ENCODE measurements around the gene TRAK2. TPM values are rescaled to one million over a fixed set of nuclear protein-coding genes. Genes with fewer than 3 reads are reported as not detected.

Gene TRAK2
- total and polyA plus RNA-seq, 2 of the 13 experiments (the other 11 are each of a cell fraction or from before 2014, with no cell fraction given) = 7.7 to 21.0 TPM

DNA sequence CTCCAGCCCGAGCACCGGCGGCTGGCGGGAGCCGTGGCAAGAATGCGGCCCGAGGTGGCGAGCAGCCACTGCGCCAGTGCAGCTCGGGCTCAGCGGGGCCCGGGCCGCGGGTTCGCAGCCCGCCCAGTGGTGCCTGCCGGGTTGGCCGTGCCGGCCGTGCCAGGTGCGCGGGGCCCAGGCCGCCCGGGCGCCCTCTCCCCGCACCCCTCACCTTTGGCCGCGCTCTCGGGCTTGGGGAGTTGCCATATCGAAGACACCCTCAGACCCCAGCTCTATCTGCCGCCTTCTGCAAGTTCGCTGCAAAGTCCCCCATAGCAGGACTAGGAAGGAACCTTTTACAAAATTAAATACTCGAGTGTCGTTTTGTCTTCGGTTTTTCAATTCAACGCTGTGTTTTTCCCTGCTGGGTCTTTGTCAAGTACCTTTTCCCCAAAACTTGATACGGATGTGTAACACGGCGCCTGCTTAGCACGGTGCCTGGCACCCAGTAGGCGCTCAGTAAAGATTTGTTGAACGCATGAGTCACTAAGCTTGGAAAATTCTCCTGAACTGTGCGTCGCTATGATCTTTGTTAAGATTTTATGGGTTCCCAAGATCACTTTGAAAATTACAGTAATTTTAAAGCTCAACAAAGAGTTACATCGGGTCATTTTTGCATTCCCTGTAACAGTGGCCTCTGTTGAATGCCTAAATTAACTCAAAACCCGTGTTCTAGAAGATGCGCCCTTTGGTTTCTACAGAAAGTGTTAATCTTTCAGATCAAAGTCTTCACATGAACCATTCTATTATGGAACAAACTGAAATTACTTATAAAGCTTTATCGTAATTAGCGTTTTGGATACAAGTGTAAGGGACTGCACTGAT lies 1.0 kb upstream of the TRAK2 start (continued):
- TF ChIP-seq ATAD3A (CRISPR knock-in tag; IDR thresholded peaks at IDR 0.05) = 0 out of 2 replicates have a peak, but pooled peaks have one; percentile 39
- no peak for TF ChIP-seq GATA4 (IDR thresholded peaks at IDR 0.05; ENCODE audit: borderline replicate concordance, low read depth)
- 0 out of 2 replicates have a peak, but pooled peaks have one; percentile 29 for TF ChIP-seq ZNF263 (CRISPR knock-in tag; IDR thresholded peaks at IDR 0.05)
- TF ChIP-seq, protein P1, sequence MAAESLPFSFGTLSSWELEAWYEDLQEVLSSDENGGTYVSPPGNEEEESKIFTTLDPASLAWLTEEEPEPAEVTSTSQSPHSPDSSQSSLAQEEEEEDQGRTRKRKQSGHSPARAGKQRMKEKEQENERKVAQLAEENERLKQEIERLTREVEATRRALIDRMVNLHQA (CRISPR knock-in tag; IDR thresholded peaks at IDR 0.05) = no peak
- peak; percentile 95 for TF ChIP-seq ZKSCAN8 (CRISPR knock-in tag; IDR thresholded peaks at IDR 0.05; ENCODE audit: borderline replicate concordance)
- TF ChIP-seq MAFG (CRISPR knock-in tag; IDR thresholded peaks at IDR 0.05) = 0 out of 2 replicates have a peak, but pooled peaks have one; percentile 29
- TF ChIP-seq KLF12 (CRISPR knock-in tag; IDR thresholded peaks at IDR 0.05; ENCODE audit: borderline replicate concordance) = no peak
- no peak for TF ChIP-seq MED13 (CRISPR knock-in tag; IDR thresholded peaks at IDR 0.05)
- TF ChIP-seq, protein P2, sequence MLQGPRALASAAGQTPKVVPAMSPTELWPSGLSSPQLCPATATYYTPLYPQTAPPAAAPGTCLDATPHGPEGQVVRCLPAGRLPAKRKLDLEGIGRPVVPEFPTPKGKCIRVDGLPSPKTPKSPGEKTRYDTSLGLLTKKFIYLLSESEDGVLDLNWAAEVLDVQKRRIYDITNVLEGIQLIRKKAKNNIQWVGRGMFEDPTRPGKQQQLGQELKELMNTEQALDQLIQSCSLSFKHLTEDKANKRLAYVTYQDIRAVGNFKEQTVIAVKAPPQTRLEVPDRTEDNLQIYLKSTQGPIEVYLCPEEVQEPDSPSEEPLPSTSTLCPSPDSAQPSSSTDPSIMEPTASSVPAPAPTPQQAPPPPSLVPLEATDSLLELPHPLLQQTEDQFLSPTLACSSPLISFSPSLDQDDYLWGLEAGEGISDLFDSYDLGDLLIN (CRISPR knock-in tag; IDR thresholded peaks at IDR 0.05; ENCODE audit: borderline replicate concordance) = 0 out of 2 replicates have a peak, but pooled peaks have one; percentile 4
- 0 out of 2 replicates have a peak, but pooled peaks have one; percentile 35 for TF ChIP-seq ZNF256 (CRISPR knock-in tag; conservative IDR thresholded peaks at IDR 0.05)
- TF ChIP-seq HNRNPL (IDR thresholded peaks at IDR 0.05; ENCODE audit: low read depth, low read length) = no peak
- TF ChIP-seq, protein P3, sequence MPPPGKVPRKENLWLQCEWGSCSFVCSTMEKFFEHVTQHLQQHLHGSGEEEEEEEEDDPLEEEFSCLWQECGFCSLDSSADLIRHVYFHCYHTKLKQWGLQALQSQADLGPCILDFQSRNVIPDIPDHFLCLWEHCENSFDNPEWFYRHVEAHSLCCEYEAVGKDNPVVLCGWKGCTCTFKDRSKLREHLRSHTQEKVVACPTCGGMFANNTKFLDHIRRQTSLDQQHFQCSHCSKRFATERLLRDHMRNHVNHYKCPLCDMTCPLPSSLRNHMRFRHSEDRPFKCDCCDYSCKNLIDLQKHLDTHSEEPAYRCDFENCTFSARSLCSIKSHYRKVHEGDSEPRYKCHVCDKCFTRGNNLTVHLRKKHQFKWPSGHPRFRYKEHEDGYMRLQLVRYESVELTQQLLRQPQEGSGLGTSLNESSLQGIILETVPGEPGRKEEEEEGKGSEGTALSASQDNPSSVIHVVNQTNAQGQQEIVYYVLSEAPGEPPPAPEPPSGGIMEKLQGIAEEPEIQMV (CRISPR knock-in tag; IDR thresholded peaks at IDR 0.05; ENCODE audit: low read depth) = no peak
- TF ChIP-seq ZFAT (CRISPR knock-in tag; conservative IDR thresholded peaks at IDR 0.05) = no peak
- TF ChIP-seq, protein P4, sequence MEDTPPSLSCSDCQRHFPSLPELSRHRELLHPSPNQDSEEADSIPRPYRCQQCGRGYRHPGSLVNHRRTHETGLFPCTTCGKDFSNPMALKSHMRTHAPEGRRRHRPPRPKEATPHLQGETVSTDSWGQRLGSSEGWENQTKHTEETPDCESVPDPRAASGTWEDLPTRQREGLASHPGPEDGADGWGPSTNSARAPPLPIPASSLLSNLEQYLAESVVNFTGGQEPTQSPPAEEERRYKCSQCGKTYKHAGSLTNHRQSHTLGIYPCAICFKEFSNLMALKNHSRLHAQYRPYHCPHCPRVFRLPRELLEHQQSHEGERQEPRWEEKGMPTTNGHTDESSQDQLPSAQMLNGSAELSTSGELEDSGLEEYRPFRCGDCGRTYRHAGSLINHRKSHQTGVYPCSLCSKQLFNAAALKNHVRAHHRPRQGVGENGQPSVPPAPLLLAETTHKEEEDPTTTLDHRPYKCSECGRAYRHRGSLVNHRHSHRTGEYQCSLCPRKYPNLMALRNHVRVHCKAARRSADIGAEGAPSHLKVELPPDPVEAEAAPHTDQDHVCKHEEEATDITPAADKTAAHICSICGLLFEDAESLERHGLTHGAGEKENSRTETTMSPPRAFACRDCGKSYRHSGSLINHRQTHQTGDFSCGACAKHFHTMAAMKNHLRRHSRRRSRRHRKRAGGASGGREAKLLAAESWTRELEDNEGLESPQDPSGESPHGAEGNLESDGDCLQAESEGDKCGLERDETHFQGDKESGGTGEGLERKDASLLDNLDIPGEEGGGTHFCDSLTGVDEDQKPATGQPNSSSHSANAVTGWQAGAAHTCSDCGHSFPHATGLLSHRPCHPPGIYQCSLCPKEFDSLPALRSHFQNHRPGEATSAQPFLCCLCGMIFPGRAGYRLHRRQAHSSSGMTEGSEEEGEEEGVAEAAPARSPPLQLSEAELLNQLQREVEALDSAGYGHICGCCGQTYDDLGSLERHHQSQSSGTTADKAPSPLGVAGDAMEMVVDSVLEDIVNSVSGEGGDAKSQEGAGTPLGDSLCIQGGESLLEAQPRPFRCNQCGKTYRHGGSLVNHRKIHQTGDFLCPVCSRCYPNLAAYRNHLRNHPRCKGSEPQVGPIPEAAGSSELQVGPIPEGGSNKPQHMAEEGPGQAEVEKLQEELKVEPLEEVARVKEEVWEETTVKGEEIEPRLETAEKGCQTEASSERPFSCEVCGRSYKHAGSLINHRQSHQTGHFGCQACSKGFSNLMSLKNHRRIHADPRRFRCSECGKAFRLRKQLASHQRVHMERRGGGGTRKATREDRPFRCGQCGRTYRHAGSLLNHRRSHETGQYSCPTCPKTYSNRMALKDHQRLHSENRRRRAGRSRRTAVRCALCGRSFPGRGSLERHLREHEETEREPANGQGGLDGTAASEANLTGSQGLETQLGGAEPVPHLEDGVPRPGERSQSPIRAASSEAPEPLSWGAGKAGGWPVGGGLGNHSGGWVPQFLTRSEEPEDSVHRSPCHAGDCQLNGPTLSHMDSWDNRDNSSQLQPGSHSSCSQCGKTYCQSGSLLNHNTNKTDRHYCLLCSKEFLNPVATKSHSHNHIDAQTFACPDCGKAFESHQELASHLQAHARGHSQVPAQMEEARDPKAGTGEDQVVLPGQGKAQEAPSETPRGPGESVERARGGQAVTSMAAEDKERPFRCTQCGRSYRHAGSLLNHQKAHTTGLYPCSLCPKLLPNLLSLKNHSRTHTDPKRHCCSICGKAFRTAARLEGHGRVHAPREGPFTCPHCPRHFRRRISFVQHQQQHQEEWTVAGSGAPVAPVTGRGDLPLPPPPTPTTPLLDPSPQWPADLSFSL (CRISPR knock-in tag; IDR thresholded peaks at IDR 0.05) = 0 out of 2 replicates have a peak, but pooled peaks have one; percentile 49
- peak in 1 of 2 experiments; percentile 19; a peak in 1 of 4 replicates for TF ChIP-seq POLR2A (IDR thresholded peaks at IDR 0.05; ENCODE audit: insufficient read depth in 1 of 2, low read depth in 2 of 2, low read length in 2 of 2)
- TF ChIP-seq ZNF343 (CRISPR knock-in tag; IDR thresholded peaks at IDR 0.05) = no peak
- TF ChIP-seq ZNF644 (CRISPR knock-in tag; IDR thresholded peaks at IDR 0.05; ENCODE audit: low read depth) = no peak
- TF ChIP-seq PCBP2 (optimal IDR thresholded peaks at IDR 0.05; ENCODE audit: low read depth, low read length, poor library complexity, severe bottlenecking) = no peak
- TF ChIP-seq MEIS1 (CRISPR knock-in tag; IDR thresholded peaks at IDR 0.05; ENCODE audit: borderline replicate concordance) = peak; percentile 25; the same call in 1 of the 2 replicates
- no peak for TF ChIP-seq EZH2 (conservative IDR thresholded peaks at IDR 0.05; ENCODE audit: low read depth, low read length)
- TF ChIP-seq NFYC (CRISPR knock-in tag; IDR thresholded peaks at IDR 0.05) = no peak

All from HepG2 (cell line).